ENCODE results near the gene HSP90AA1.

DNA sequence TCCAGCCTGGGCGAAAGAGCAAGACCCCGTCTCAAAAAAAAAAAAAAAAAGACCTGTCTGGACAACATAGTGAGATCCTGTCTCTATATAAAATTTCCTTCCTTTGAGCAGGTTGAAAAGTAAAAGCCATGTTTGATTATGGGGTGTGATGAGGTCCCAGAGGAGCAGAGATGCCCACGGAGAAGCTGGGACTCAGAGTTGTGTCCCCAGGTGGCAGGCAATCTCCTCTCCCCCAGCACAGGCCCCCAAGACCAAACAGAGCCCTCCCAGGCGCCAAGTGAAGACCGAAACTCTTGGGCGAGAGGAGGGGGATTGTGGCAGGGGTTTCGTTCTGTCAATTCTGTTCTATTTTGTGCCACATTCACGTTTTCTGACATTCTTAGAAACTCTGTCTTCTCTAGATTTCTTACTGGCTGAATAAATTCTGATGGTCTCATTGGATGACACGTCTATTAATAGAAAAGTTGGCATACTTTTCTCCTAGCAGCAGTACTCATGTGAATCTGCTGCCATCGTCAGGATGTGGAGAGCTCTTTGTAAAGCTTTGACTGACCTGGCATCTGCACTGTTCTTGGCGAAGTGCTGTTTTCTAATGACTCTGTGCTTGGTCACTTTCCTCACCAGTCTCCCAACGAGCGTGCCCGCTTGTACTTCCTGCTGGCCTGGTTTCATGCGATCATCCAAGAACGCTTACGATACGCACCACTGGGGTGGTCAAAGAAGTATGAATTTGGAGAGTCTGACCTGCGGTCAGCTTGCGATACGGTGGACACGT, 43.4 kb downstream of the HSP90AA1 start:
- no peak for TF ChIP-seq POLR2AphosphoS5 (IDR thresholded peaks at IDR 0.05; ENCODE audit: low read depth)
- TF ChIP-seq, protein P1, sequence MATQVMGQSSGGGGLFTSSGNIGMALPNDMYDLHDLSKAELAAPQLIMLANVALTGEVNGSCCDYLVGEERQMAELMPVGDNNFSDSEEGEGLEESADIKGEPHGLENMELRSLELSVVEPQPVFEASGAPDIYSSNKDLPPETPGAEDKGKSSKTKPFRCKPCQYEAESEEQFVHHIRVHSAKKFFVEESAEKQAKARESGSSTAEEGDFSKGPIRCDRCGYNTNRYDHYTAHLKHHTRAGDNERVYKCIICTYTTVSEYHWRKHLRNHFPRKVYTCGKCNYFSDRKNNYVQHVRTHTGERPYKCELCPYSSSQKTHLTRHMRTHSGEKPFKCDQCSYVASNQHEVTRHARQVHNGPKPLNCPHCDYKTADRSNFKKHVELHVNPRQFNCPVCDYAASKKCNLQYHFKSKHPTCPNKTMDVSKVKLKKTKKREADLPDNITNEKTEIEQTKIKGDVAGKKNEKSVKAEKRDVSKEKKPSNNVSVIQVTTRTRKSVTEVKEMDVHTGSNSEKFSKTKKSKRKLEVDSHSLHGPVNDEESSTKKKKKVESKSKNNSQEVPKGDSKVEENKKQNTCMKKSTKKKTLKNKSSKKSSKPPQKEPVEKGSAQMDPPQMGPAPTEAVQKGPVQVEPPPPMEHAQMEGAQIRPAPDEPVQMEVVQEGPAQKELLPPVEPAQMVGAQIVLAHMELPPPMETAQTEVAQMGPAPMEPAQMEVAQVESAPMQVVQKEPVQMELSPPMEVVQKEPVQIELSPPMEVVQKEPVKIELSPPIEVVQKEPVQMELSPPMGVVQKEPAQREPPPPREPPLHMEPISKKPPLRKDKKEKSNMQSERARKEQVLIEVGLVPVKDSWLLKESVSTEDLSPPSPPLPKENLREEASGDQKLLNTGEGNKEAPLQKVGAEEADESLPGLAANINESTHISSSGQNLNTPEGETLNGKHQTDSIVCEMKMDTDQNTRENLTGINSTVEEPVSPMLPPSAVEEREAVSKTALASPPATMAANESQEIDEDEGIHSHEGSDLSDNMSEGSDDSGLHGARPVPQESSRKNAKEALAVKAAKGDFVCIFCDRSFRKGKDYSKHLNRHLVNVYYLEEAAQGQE (IDR thresholded peaks at IDR 0.05; ENCODE audit: unreplicated experiment): no peak
- TF ChIP-seq, protein P2, sequence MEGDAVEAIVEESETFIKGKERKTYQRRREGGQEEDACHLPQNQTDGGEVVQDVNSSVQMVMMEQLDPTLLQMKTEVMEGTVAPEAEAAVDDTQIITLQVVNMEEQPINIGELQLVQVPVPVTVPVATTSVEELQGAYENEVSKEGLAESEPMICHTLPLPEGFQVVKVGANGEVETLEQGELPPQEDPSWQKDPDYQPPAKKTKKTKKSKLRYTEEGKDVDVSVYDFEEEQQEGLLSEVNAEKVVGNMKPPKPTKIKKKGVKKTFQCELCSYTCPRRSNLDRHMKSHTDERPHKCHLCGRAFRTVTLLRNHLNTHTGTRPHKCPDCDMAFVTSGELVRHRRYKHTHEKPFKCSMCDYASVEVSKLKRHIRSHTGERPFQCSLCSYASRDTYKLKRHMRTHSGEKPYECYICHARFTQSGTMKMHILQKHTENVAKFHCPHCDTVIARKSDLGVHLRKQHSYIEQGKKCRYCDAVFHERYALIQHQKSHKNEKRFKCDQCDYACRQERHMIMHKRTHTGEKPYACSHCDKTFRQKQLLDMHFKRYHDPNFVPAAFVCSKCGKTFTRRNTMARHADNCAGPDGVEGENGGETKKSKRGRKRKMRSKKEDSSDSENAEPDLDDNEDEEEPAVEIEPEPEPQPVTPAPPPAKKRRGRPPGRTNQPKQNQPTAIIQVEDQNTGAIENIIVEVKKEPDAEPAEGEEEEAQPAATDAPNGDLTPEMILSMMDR (conservative IDR thresholded peaks at IDR 0.05; ENCODE audit: low read depth in 2 of 2): no peak
- TF ChIP-seq, protein P3, sequence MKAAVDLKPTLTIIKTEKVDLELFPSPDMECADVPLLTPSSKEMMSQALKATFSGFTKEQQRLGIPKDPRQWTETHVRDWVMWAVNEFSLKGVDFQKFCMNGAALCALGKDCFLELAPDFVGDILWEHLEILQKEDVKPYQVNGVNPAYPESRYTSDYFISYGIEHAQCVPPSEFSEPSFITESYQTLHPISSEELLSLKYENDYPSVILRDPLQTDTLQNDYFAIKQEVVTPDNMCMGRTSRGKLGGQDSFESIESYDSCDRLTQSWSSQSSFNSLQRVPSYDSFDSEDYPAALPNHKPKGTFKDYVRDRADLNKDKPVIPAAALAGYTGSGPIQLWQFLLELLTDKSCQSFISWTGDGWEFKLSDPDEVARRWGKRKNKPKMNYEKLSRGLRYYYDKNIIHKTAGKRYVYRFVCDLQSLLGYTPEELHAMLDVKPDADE (IDR thresholded peaks at IDR 0.05): no peak
- no peak for TF ChIP-seq EZH2phosphoT487 (IDR thresholded peaks at IDR 0.05; ENCODE audit: unreplicated experiment)
- no peak for TF ChIP-seq CREB1 (CRISPR knock-in tag; IDR thresholded peaks at IDR 0.05; ENCODE audit: low read depth)
- TF ChIP-seq EZH2 (IDR thresholded peaks at IDR 0.05; ENCODE audit: low read depth, unreplicated experiment): no peak
- TF ChIP-seq, protein P4, sequence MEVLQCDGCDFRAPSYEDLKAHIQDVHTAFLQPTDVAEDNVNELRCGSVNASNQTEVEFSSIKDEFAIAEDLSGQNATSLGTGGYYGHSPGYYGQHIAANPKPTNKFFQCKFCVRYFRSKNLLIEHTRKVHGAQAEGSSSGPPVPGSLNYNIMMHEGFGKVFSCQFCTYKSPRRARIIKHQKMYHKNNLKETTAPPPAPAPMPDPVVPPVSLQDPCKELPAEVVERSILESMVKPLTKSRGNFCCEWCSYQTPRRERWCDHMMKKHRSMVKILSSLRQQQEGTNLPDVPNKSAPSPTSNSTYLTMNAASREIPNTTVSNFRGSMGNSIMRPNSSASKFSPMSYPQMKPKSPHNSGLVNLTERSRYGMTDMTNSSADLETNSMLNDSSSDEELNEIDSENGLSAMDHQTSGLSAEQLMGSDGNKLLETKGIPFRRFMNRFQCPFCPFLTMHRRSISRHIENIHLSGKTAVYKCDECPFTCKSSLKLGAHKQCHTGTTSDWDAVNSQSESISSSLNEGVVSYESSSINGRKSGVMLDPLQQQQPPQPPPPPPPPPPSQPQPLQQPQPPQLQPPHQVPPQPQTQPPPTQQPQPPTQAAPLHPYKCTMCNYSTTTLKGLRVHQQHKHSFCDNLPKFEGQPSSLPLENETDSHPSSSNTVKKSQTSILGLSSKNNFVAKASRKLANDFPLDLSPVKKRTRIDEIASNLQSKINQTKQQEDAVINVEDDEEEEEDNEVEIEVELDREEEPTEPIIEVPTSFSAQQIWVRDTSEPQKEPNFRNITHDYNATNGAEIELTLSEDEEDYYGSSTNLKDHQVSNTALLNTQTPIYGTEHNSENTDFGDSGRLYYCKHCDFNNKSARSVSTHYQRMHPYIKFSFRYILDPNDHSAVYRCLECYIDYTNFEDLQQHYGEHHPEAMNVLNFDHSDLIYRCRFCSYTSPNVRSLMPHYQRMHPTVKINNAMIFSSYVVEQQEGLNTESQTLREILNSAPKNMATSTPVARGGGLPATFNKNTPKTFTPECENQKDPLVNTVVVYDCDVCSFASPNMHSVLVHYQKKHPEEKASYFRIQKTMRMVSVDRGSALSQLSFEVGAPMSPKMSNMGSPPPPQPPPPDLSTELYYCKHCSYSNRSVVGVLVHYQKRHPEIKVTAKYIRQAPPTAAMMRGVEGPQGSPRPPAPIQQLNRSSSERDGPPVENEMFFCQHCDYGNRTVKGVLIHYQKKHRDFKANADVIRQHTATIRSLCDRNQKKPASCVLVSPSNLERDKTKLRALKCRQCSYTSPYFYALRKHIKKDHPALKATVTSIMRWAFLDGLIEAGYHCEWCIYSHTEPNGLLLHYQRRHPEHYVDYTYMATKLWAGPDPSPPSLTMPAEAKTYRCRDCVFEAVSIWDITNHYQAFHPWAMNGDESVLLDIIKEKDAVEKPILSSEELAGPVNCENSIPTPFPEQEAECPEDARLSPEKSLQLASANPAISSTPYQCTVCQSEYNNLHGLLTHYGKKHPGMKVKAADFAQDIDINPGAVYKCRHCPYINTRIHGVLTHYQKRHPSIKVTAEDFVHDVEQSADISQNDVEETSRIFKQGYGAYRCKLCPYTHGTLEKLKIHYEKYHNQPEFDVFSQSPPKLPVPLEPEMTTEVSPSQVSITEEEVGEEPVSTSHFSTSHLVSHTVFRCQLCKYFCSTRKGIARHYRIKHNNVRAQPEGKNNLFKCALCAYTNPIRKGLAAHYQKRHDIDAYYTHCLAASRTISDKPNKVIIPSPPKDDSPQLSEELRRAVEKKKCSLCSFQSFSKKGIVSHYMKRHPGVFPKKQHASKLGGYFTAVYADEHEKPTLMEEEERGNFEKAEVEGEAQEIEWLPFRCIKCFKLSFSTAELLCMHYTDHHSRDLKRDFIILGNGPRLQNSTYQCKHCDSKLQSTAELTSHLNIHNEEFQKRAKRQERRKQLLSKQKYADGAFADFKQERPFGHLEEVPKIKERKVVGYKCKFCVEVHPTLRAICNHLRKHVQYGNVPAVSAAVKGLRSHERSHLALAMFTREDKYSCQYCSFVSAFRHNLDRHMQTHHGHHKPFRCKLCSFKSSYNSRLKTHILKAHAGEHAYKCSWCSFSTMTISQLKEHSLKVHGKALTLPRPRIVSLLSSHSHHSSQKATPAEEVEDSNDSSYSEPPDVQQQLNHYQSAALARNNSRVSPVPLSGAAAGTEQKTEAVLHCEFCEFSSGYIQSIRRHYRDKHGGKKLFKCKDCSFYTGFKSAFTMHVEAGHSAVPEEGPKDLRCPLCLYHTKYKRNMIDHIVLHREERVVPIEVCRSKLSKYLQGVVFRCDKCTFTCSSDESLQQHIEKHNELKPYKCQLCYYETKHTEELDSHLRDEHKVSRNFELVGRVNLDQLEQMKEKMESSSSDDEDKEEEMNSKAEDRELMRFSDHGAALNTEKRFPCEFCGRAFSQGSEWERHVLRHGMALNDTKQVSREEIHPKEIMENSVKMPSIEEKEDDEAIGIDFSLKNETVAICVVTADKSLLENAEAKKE (CRISPR knock-in tag; IDR thresholded peaks at IDR 0.05): no peak
- TF ChIP-seq JUNB (IDR thresholded peaks at IDR 0.05; ENCODE audit: unreplicated experiment): no peak
- TF ChIP-seq STAT1 (IDR thresholded peaks at IDR 0.05; ENCODE audit: unreplicated experiment): no peak
- no peak for TF ChIP-seq ZNF114 (CRISPR knock-in tag; IDR thresholded peaks at IDR 0.05)
- no peak for TF ChIP-seq ZNF331 (CRISPR knock-in tag; IDR thresholded peaks at IDR 0.05; ENCODE audit: low read depth)
- TF ChIP-seq NANOG (IDR thresholded peaks at IDR 0.05; ENCODE audit: borderline replicate concordance): no peak

Data from GM23338 (cell line).